H1 (cell line): Measurements from ENCODE around the gene NTN1. TPM values are rescaled to one million over a fixed set of nuclear protein-coding genes. Genes with fewer than 3 reads are reported as not detected.

ENCODE experiments used
- CTCF ChIA-PET: fragments of 300-600 bp; sonication (Branson Sonifier 250); formaldehyde crosslinking; loops from one replicate; lab custom pipeline; 2021; ENCODE audit not compliant: partially characterized antibody; lab: Charles Lee
- POLR2A ChIA-PET: fragments of 300-600 bp; sonication (Branson Sonifier 250); formaldehyde crosslinking; loops from one replicate; lab custom pipeline; 2021; ENCODE audit warnings: inconsistent platforms; ENCODE audit not compliant: partially characterized antibody; lab: Charles Lee
- DNase-seq, 2 experiments: peaks; one replicate each; pipeline versions ENCODE4 v3.0.0 to v3.0.0-alpha.2; 2010 to 2022; ENCODE audit warnings: low spot score in 2 of 2, low read depth in 1 of 2, mixed read lengths in 1 of 2
- FAIRE-seq: peaks from 2 replicates; lab custom pipeline; 2011; peaks lifted over from hg19 to GRCh38; lab: Jason Lieb, UNC
- H2AFZ ChIP-seq: 2 replicates; pipeline ENCODE4 v1.8.1; 2012; ENCODE audit warnings: low read length, inconsistent platforms
- H2AK5ac ChIP-seq: 2 replicates; pipeline ENCODE4 v1.6.1; 2013; ENCODE audit warnings: low read depth, low read length
- H2BK120ac ChIP-seq: replicated peaks from 2 replicates; pipeline ENCODE3; 2013; ENCODE audit warnings: low read depth, low read length, inconsistent platforms
- H2BK12ac ChIP-seq: 2 replicates; pipeline ENCODE4 v1.6.1; 2013; ENCODE audit warnings: low read depth, low read length
- H2BK15ac ChIP-seq: 2 replicates; pipeline ENCODE4 v1.6.1; 2013; ENCODE audit warnings: low read length
- H2BK20ac ChIP-seq: 2 replicates; pipeline ENCODE4 v1.6.1; 2013; ENCODE audit warnings: low read length
- H2BK5ac ChIP-seq: 2 replicates; pipeline ENCODE4 v1.6.1; 2013; ENCODE audit warnings: low read depth, low read length
- H3K14ac ChIP-seq: 2 replicates; pipeline ENCODE4 v1.6.1; 2013; ENCODE audit warnings: inconsistent platforms; ENCODE audit not compliant: insufficient read length
- H3K18ac ChIP-seq: 2 replicates; pipeline ENCODE4 v1.6.1; 2013; ENCODE audit warnings: low read length; ENCODE audit errors: extremely low read depth
- H3K23ac ChIP-seq: 2 replicates; pipeline ENCODE4 v1.6.1; 2013; ENCODE audit warnings: inconsistent platforms; ENCODE audit not compliant: insufficient read length
- H3K23me2 ChIP-seq: 2 replicates; pipeline ENCODE4 v1.6.1; 2013; ENCODE audit warnings: low read depth, low read length
- H3K27ac ChIP-seq: 2 replicates; pipeline ENCODE4 v1.6.1; 2011; ENCODE audit warnings: low read depth, low read length, inconsistent platforms
- H3K27me3 ChIP-seq, 4 experiments: replicated peaks in 1 of 4; 1 replicate in 1 of 4; 2 replicates in 3 of 4; pipeline versions ENCODE4 v1.6.1 to v1.8.1; 2011 to 2013; ENCODE audit warnings: low read length in 3 of 4, mild to moderate bottlenecking in 3 of 4, inconsistent platforms in 2 of 4, mixed read lengths in 2 of 4, moderate library complexity in 1 of 4; ENCODE audit not compliant: control insufficient read depth in 3 of 4, insufficient read depth in 3 of 4; ENCODE audit errors: extremely low read depth in 1 of 4
- H3K36me3 ChIP-seq, 4 experiments: 2 replicates each; pipeline versions ENCODE4 v1.6.1 to v1.8.1; 2011 to 2013; ENCODE audit warnings: mild to moderate bottlenecking in 4 of 4, low read length in 3 of 4, moderate library complexity in 2 of 4, control low read depth in 1 of 4, inconsistent platforms in 1 of 4; ENCODE audit not compliant: insufficient read depth in 4 of 4, control insufficient read depth in 2 of 4
- H3K4ac ChIP-seq: replicated peaks from 2 replicates; pipeline ENCODE3; 2013; ENCODE audit warnings: low read length, low read depth, mixed read lengths, inconsistent platforms; ENCODE audit not compliant: insufficient read length
- H3K4me1 ChIP-seq, 4 experiments: replicated peaks in 1 of 4; 1 replicate in 1 of 4; 2 replicates in 3 of 4; pipeline versions ENCODE4 v1.6.1 to v1.8.1; 2011 to 2013; ENCODE audit warnings: low read length in 3 of 4, inconsistent platforms in 2 of 4, mixed read lengths in 1 of 4; ENCODE audit not compliant: insufficient read depth in 4 of 4, control insufficient read depth in 3 of 4
- H3K4me2 ChIP-seq, 2 experiments: 2 replicates each; pipeline versions ENCODE4 v1.6.1 to v1.8.1; 2011 to 2013; ENCODE audit warnings: low read depth in 2 of 2, low read length in 2 of 2, control low read depth in 1 of 2, inconsistent platforms in 1 of 2, mild to moderate bottlenecking in 1 of 2; ENCODE audit not compliant: insufficient read depth in 1 of 2
- H3K4me3 ChIP-seq, 4 experiments: fragments of 200-600, 300-600 bp in 1 of 4; sonication (generic), shearing (Covaris generic), sonication (Bioruptor Twin) in 1 of 4; 2 replicates each; pipeline versions ENCODE4 v1.5.1 to v1.8.1; 2011 to 2016; ENCODE audit warnings: low read length in 4 of 4, low read depth in 3 of 4, control low read depth in 2 of 4, inconsistent platforms in 2 of 4, mild to moderate bottlenecking in 2 of 4, mixed read lengths in 1 of 4, moderate library complexity in 1 of 4; ENCODE audit not compliant: insufficient read depth in 2 of 4; ENCODE audit errors: extremely low read depth in 1 of 4
- H3K56ac ChIP-seq: replicated peaks from 2 replicates; pipeline ENCODE3; 2013; ENCODE audit warnings: low read depth, mild to moderate bottlenecking, mixed read lengths, low read length, inconsistent platforms; ENCODE audit not compliant: insufficient read length
- H3K79me1 ChIP-seq: 2 replicates; pipeline ENCODE4 v1.6.1; 2013; ENCODE audit warnings: low read depth, low read length, control low read depth
- H3K79me2 ChIP-seq, 2 experiments: 2 replicates each; pipeline versions ENCODE4 v1.6.1 to v1.8.1; 2012 to 2013; ENCODE audit warnings: low read length in 2 of 2, mild to moderate bottlenecking in 2 of 2, inconsistent platforms in 1 of 2; ENCODE audit not compliant: insufficient read depth in 2 of 2, control insufficient read depth in 1 of 2
- H3K9ac ChIP-seq, 4 experiments: replicated peaks in 1 of 4; 1 replicate in 1 of 4; 2 replicates in 3 of 4; pipeline versions ENCODE4 v1.6.1 to v1.8.1; 2011 to 2013; ENCODE audit warnings: low read depth in 3 of 4, low read length in 3 of 4, control low read depth in 2 of 4, mild to moderate bottlenecking in 2 of 4, moderate library complexity in 2 of 4, inconsistent platforms in 1 of 4; ENCODE audit errors: extremely low read depth in 1 of 4
- H3K9me3 ChIP-seq, 2 experiments: 2 replicates each; pipeline versions ENCODE4 v1.6.1 to v1.8.1; 2012 to 2013; ENCODE audit warnings: mild to moderate bottlenecking in 2 of 2, moderate library complexity in 2 of 2, control low read depth in 1 of 2, inconsistent platforms in 1 of 2, low read depth in 1 of 2, low read length in 1 of 2, mixed read lengths in 1 of 2; ENCODE audit not compliant: insufficient read depth in 2 of 2
- H4K20me1 ChIP-seq, 2 experiments: replicated peaks in 1 of 2; 2 replicates each; pipeline versions ENCODE3 to v1.8.1; 2011 to 2013; ENCODE audit warnings: inconsistent platforms in 2 of 2, low read length in 2 of 2, mild to moderate bottlenecking in 1 of 2; ENCODE audit not compliant: insufficient read depth in 2 of 2, control insufficient read depth in 1 of 2
- H4K5ac ChIP-seq: 2 replicates; pipeline ENCODE4 v1.6.1; 2013; ENCODE audit warnings: low read length, low read depth, mixed read lengths, inconsistent platforms; ENCODE audit not compliant: insufficient read length
- H4K8ac ChIP-seq: 2 replicates; pipeline ENCODE4 v1.8.0; 2013; ENCODE audit warnings: mild to moderate bottlenecking, moderate library complexity, low read length, inconsistent platforms; ENCODE audit not compliant: insufficient read depth; ENCODE audit errors: extremely low read depth
- H4K91ac ChIP-seq: replicated peaks from 2 replicates; pipeline ENCODE3; 2013; ENCODE audit warnings: low read length, mixed read lengths, inconsistent platforms; ENCODE audit not compliant: insufficient read length
- BACH1 ChIP-seq: IDR thresholded peaks from 2 replicates; pipeline ENCODE4 v1.6.1; 2012; ENCODE audit warnings: low read length, improper control_type of control experiment
- HDAC6 ChIP-seq: IDR thresholded peaks from one replicate; pipeline ENCODE4 v1.7.1; 2012; ENCODE audit warnings: low read depth, mild to moderate bottlenecking, inconsistent platforms, low read length, moderate library complexity
- KDM1A ChIP-seq: fragments of 200-600, 300-600 bp; sonication (generic); IDR thresholded peaks from 2 replicates; pipeline ENCODE4 v1.7.1; 2016; ENCODE audit warnings: mild to moderate bottlenecking, low read length, borderline replicate concordance
- NRF1 ChIP-seq: IDR thresholded peaks from 2 replicates; pipeline ENCODE4 v1.6.1; 2011; ENCODE audit warnings: mild to moderate bottlenecking, low read depth, low read length, improper control_type of control experiment
- RAD21 ChIP-seq, 2 experiments: IDR thresholded peaks in 1 of 2; conservative IDR thresholded peaks in 1 of 2; 2 replicates each; pipeline ENCODE4 v1.6.1; 2011; ENCODE audit warnings: low read depth in 2 of 2, low read length in 2 of 2, improper control_type of control experiment in 1 of 2, inconsistent platforms in 1 of 2, mild to moderate bottlenecking in 1 of 2, moderate library complexity in 1 of 2
- RFX5 ChIP-seq: IDR thresholded peaks from 2 replicates; pipeline ENCODE4 v1.6.1; 2011; ENCODE audit warnings: low read depth, low read length, improper control_type of control experiment, borderline replicate concordance
- TAF7 ChIP-seq: optimal IDR thresholded peaks from 2 replicates; pipeline ENCODE3; 2011; ENCODE audit warnings: low read depth, mild to moderate bottlenecking, inconsistent platforms, low read length, moderate library complexity, borderline replicate concordance
- TEAD4 ChIP-seq: IDR thresholded peaks from 2 replicates; pipeline ENCODE4 v1.6.1; 2012; ENCODE audit warnings: low read depth, low read length, inconsistent platforms, mixed read lengths
- WGBS, 2 experiments: shearing (Covaris generic) in 1 of 2; methylation state at CpG; one replicate each; pipeline versions ENCODE4 v1.1.6 to v1.1.7; 2013 to 2015; ENCODE audit warnings: low lambda C conversion rate in 2 of 2, mixed read lengths in 2 of 2, inconsistent platforms in 1 of 2, low coverage in 1 of 2, missing lambda C conversion rate in 1 of 2; ENCODE audit not compliant: insufficient replicate concordance in 2 of 2, insufficient coverage in 1 of 2, insufficient read length in 1 of 2; ENCODE audit errors: extremely low coverage in 1 of 2, missing lambda C conversion rate in 1 of 2; 5-methylcytosine and 5-hydroxymethylcytosine counted together
- polyA plus RNA-seq, 7 experiments: library from polyadenylated mRNA; depleted of rRNA in 3 of 7; stranded (reverse) in 5 of 7; unstranded in 2 of 7; fragments of >200 nt in 5 of 7; fragments of 200-250 nt in 2 of 7; gene quantifications; 1 replicate in 5 of 7; 2 replicates in 1 of 7; 4 replicates in 1 of 7; pipeline versions ENCODE4 v1.2.1 to v1.2.3, GENCODE V29; 2011 to 2013; ENCODE audit warnings: missing spikeins in 2 of 7, mixed read lengths in 2 of 7
- total RNA-seq: library from RNA; stranded (reverse); fragmentation: NEBNext Ultra II Directional; extraction: Animal tissue kit (Norgen Biotek cat#: 25700); gene quantifications from 2 replicates; pipeline ENCODE4 v1.2.1, GENCODE V29; 2021
- TF ChIP-seq, protein P1 (sequence below), 3 experiments: IDR thresholded peaks; 1 replicate in 2 of 3; 2 replicates in 1 of 3; pipeline versions ENCODE4 v1.5.1 to v1.6.1; 2011; ENCODE audit warnings: low read length in 3 of 3, mild to moderate bottlenecking in 3 of 3, inconsistent platforms in 2 of 3, low read depth in 1 of 3, moderate library complexity in 1 of 3; ENCODE audit not compliant: insufficient read depth in 1 of 3; ENCODE audit errors: control extremely low read depth in 1 of 3

NTN1 gene
- total and polyA plus RNA-seq, 2 of the 8 experiments (the other 6 are each of a cell fraction or from before 2014, with no cell fraction given) = 2.0 to 2.3 TPM

DNA sequence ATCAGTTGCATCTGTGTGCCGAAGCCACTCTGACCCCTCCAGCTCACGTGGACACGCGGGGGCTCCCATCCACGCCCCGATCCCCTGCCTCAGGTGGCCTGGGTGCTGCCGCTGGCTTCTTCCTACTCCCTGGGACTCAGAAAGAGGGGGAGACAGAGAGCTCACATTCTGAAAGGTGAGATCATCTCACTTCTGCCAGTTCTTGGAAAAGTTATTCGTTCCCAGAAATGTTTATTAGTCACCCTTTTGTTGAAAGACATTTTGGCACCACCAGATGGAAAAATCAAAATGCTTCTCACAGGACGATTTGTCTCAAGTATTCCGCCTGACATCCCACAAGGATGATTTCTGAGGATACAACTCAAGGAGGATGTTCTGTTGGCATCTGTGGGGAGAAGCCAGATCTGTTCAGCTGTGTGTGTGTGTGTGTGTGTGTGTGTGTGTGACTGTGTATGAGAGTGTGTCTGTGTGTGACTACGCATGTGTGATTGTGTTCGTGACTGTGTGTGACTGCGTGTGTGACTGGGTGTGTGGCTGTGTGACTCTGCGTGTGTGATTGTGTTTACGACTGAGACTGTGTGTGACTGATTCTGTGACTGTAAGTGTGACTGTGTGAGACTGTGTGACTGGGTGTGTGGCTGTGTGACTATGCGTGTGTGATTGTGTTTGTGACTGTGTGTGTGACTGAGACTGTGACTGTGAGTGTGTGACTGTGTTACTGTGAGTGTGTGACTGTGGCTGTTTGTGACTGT, 207.3 kb downstream of the NTN1 start:
- peak overlapping the region in 1 of 4 experiments; percentile 28; a peak in 1 of 7 replicates for H3K9ac ChIP-seq
- H3K27me3 ChIP-seq = peaks cover 0 to 2% (median 0%) of the 10 kb centered on the region in 4 experiments; a peak in 2 of 7 replicates
- no peak for TF ChIP-seq KDM1A
- TF ChIP-seq NRF1 = no peak
- no peak for TF ChIP-seq HDAC6
- no peak for TF ChIP-seq BACH1
- no peak for TF ChIP-seq TEAD4
- TF ChIP-seq RFX5 = no peak
- TF ChIP-seq, protein P1, sequence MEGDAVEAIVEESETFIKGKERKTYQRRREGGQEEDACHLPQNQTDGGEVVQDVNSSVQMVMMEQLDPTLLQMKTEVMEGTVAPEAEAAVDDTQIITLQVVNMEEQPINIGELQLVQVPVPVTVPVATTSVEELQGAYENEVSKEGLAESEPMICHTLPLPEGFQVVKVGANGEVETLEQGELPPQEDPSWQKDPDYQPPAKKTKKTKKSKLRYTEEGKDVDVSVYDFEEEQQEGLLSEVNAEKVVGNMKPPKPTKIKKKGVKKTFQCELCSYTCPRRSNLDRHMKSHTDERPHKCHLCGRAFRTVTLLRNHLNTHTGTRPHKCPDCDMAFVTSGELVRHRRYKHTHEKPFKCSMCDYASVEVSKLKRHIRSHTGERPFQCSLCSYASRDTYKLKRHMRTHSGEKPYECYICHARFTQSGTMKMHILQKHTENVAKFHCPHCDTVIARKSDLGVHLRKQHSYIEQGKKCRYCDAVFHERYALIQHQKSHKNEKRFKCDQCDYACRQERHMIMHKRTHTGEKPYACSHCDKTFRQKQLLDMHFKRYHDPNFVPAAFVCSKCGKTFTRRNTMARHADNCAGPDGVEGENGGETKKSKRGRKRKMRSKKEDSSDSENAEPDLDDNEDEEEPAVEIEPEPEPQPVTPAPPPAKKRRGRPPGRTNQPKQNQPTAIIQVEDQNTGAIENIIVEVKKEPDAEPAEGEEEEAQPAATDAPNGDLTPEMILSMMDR (IDR thresholded peaks at IDR 0.05; ENCODE audit: control extremely low read depth in 1 of 3, insufficient read depth in 1 of 3, low read depth in 1 of 3, low read length in 3 of 3) = no peak
- TF ChIP-seq TAF7 = no peak
- no peak for TF ChIP-seq RAD21 (IDR thresholded peaks at IDR 0.05 in 1 of 2, conservative IDR thresholded peaks at IDR 0.05 in 1 of 2; ENCODE audit: low read depth in 2 of 2, low read length in 2 of 2)

More for the DNA sequence above, 207.3 kb downstream of the NTN1 start:
- DNase-seq (no peak), FAIRE-seq (no peak)
- H4K8ac ChIP-seq = peak overlapping the region; percentile 22
- no peak overlapping the region for H2AFZ ChIP-seq
- no peak overlapping the region for H3K14ac ChIP-seq
- H4K91ac ChIP-seq = peak overlapping the region; percentile 37
- no peak overlapping the region for H3K56ac ChIP-seq
- no peak overlapping the region for H3K18ac ChIP-seq
- peak overlapping the region; percentile 93 for H3K4ac ChIP-seq
- no peak overlapping the region for H2BK5ac ChIP-seq
- no peak overlapping the region for H3K4me3 ChIP-seq
- H3K4me2 ChIP-seq = no peak overlapping the region
- CTCF ChIA-PET = interaction anchor here (0.8 to 1.1 kb wide), 4 partner anchors 8 to 66 kb away, joined by 3 to 4 read pairs (median 3); no protein-coding TSS in a partner anchor
- no peak overlapping the region for H2BK120ac ChIP-seq
- H2AK5ac ChIP-seq = peak overlapping the region; percentile 94
- H3K36me3 ChIP-seq = peaks cover 0 to 6% (median 0%) of the 10 kb centered on the region in 4 experiments; a peak in 1 of 8 replicates
- H2BK20ac ChIP-seq = 0 out of 2 replicates have a peak overlapping the region, but pooled peaks have one; percentile 66
- no peak overlapping the region for H3K27ac ChIP-seq
- peaks cover 0 to 15% (median 7%) of the 10 kb centered on the region in 4 experiments; a peak in 6 of 7 replicates for H3K4me1 ChIP-seq
- H3K23ac ChIP-seq = no peak overlapping the region
- H3K23me2 ChIP-seq = peaks cover 12% of the 10 kb centered on the region
- H3K9me3 ChIP-seq = no peaks in the 10 kb centered on the region
- WGBS, 2 experiments = 90% methylated on average over 16 of the region's 16 CpGs; no CpG with 5 or more reads in 1 of the 2 experiments
- no peaks in the 10 kb centered on the region for H3K79me1 ChIP-seq
- H4K20me1 ChIP-seq = peaks cover 0 to 17% of the 10 kb centered on the region in 2 experiments
- no peak overlapping the region for H4K5ac ChIP-seq
- peak overlapping the region; percentile 62; the same call in 1 of the 2 replicates for H2BK12ac ChIP-seq
- POLR2A ChIA-PET = no interaction called here
- H2BK15ac ChIP-seq = peak overlapping the region; percentile 8
- H3K79me2 ChIP-seq = no peaks in the 10 kb centered on the region
